ENCODE data around the gene CD80. TPM values are rescaled to one million over a fixed set of nuclear protein-coding genes. Genes with fewer than 3 reads are reported as not detected.
"Not testable (repeated sequence)": the region's sequence is repeated elsewhere in the genome, so short reads cannot be mapped to it uniquely, and the experiment has no call there.

Gene CD80
- total and polyA plus RNA-seq, 4 donors, result 0.20 TPM; not detected in 3

- 24% methylated on average over 3 of the region's 5 CpGs for WGBS (ENCODE audit: insufficient coverage)
Observed at GRCh38 chr3:119553823-119554415, 5.5 kb downstream of the CD80 start.

GRCh38 chr3:119552928-119553327, 6.5 kb downstream of the CD80 start:
- H3K36me3 ChIP-seq (ENCODE audit: control insufficient read depth, insufficient read depth, low read length); H3K4me3 ChIP-seq (ENCODE audit: low read depth, low read length); H3K27ac ChIP-seq (ENCODE audit: low read depth, low read length); H3K27me3 ChIP-seq (ENCODE audit: control insufficient read depth, insufficient read depth, low read length); H3K9me3 ChIP-seq (ENCODE audit: control insufficient read depth, insufficient read depth, low read length); H3K4me1 ChIP-seq (ENCODE audit: control insufficient read depth, insufficient read depth, low read length); DNase-seq (ENCODE audit: low read depth in 4 of 6, low spot score in 6 of 6): not testable (repeated sequence)
- 100% methylated on average over 1 of the region's 6 CpGs for WGBS (ENCODE audit: insufficient coverage)

More at GRCh38 chr3:119553823-119554415, 5.5 kb downstream of the CD80 start:
- H3K4me1 ChIP-seq (ENCODE audit: control insufficient read depth, insufficient read depth, low read length), result no peaks in the 10 kb centered on the region
- DNase-seq (ENCODE audit: low read depth in 4 of 6, low spot score in 6 of 6), result peak in 1 of 6 donors; percentile 50
- no peak overlapping the region for H3K4me3 ChIP-seq (ENCODE audit: low read depth, low read length)
- no peaks in the 10 kb centered on the region for H3K36me3 ChIP-seq (ENCODE audit: control insufficient read depth, insufficient read depth, low read length)
- H3K27ac ChIP-seq (ENCODE audit: low read depth, low read length), result no peak overlapping the region
- no peaks in the 10 kb centered on the region for H3K9me3 ChIP-seq (ENCODE audit: control insufficient read depth, insufficient read depth, low read length)
- no peaks in the 10 kb centered on the region for H3K27me3 ChIP-seq (ENCODE audit: control insufficient read depth, insufficient read depth, low read length)

- peak in 3 of 6 donors; percentile 15 to 62 (median 20) for DNase-seq (ENCODE audit: low read depth in 4 of 6, low spot score in 6 of 6)
- Histone ChIP-seq H3K4me1 (ENCODE audit: control insufficient read depth, insufficient read depth, low read length) (no peaks in the 10 kb centered on the region), H3K27ac (ENCODE audit: low read depth, low read length) (no peak overlapping the region), H3K36me3 (ENCODE audit: control insufficient read depth, insufficient read depth, low read length) (no peaks in the 10 kb centered on the region), H3K27me3 (ENCODE audit: control insufficient read depth, insufficient read depth, low read length) (no peaks in the 10 kb centered on the region), H3K9me3 (ENCODE audit: control insufficient read depth, insufficient read depth, low read length) (no peaks in the 10 kb centered on the region), H3K4me3 (ENCODE audit: low read depth, low read length) (no peak overlapping the region)
- WGBS (ENCODE audit: insufficient coverage), result 82% methylated on average over 4 of the region's 5 CpGs
Observed at GRCh38 chr3:119551598-119551997, 7.8 kb downstream of the CD80 start.

- H3K4me3 ChIP-seq (ENCODE audit: low read depth, low read length), result no peak overlapping the region
- no peak overlapping the region for H3K27ac ChIP-seq (ENCODE audit: low read depth, low read length)
- WGBS (ENCODE audit: insufficient coverage), result 96% methylated on average over 7 of the region's 9 CpGs
- no peaks in the 10 kb centered on the region for H3K4me1 ChIP-seq (ENCODE audit: control insufficient read depth, insufficient read depth, low read length)
- H3K36me3 ChIP-seq (ENCODE audit: control insufficient read depth, insufficient read depth, low read length), result no peaks in the 10 kb centered on the region
- no peaks in the 10 kb centered on the region for H3K27me3 ChIP-seq (ENCODE audit: control insufficient read depth, insufficient read depth, low read length)
- H3K9me3 ChIP-seq (ENCODE audit: control insufficient read depth, insufficient read depth, low read length), result no peaks in the 10 kb centered on the region
- DNase-seq (ENCODE audit: low read depth in 4 of 6, low spot score in 6 of 6), result no peak
Observed at GRCh38 chr3:119550192-119550910, 9.1 kb downstream of the CD80 start.

- DNase-seq (ENCODE audit: low read depth in 4 of 6, low spot score in 6 of 6), result no peak
- no peaks in the 10 kb centered on the region for H3K27me3 ChIP-seq (ENCODE audit: control insufficient read depth, insufficient read depth, low read length)
- no peaks in the 10 kb centered on the region for H3K36me3 ChIP-seq (ENCODE audit: control insufficient read depth, insufficient read depth, low read length)
- WGBS (ENCODE audit: insufficient coverage), result 91% methylated on average over 1 of the region's 3 CpGs
- H3K9me3 ChIP-seq (ENCODE audit: control insufficient read depth, insufficient read depth, low read length), result no peaks in the 10 kb centered on the region
- H3K27ac ChIP-seq (ENCODE audit: low read depth, low read length), result no peak overlapping the region
- no peak overlapping the region for H3K4me3 ChIP-seq (ENCODE audit: low read depth, low read length)
- no peaks in the 10 kb centered on the region for H3K4me1 ChIP-seq (ENCODE audit: control insufficient read depth, insufficient read depth, low read length)
Observed at GRCh38 chr3:119548341-119548740, 11.1 kb downstream of the CD80 start.

GRCh38 chr3:119547227-119547626, 12.2 kb downstream of the CD80 start:
- Histone ChIP-seq H3K4me1 (ENCODE audit: control insufficient read depth, insufficient read depth, low read length) (no peaks in the 10 kb centered on the region), H3K36me3 (ENCODE audit: control insufficient read depth, insufficient read depth, low read length) (no peaks in the 10 kb centered on the region), H3K9me3 (ENCODE audit: control insufficient read depth, insufficient read depth, low read length) (no peaks in the 10 kb centered on the region), H3K4me3 (ENCODE audit: low read depth, low read length) (no peak overlapping the region), H3K27me3 (ENCODE audit: control insufficient read depth, insufficient read depth, low read length) (no peaks in the 10 kb centered on the region), H3K27ac (ENCODE audit: low read depth, low read length) (no peak overlapping the region)
- no peak for DNase-seq (ENCODE audit: low read depth in 4 of 6, low spot score in 6 of 6)
- WGBS (ENCODE audit: insufficient coverage), result no CpG with 5 or more reads among the region's 1 CpG

- H3K27ac ChIP-seq (ENCODE audit: low read depth, low read length), result no peak overlapping the region
- WGBS (ENCODE audit: insufficient coverage), result 92% methylated on average over 2 of the region's 7 CpGs
- DNase-seq (ENCODE audit: low read depth in 4 of 6, low spot score in 6 of 6), result no peak
- H3K4me3 ChIP-seq (ENCODE audit: low read depth, low read length), result no peak overlapping the region
- H3K4me1 ChIP-seq (ENCODE audit: control insufficient read depth, insufficient read depth, low read length), result no peaks in the 10 kb centered on the region
- no peaks in the 10 kb centered on the region for H3K36me3 ChIP-seq (ENCODE audit: control insufficient read depth, insufficient read depth, low read length)
- H3K27me3 ChIP-seq (ENCODE audit: control insufficient read depth, insufficient read depth, low read length), result no peaks in the 10 kb centered on the region
- H3K9me3 ChIP-seq (ENCODE audit: control insufficient read depth, insufficient read depth, low read length), result no peaks in the 10 kb centered on the region
Observed at GRCh38 chr3:119543147-119543546, 16.3 kb downstream of the CD80 start.

- H3K9me3 ChIP-seq (ENCODE audit: control insufficient read depth, insufficient read depth, low read length), result no peaks in the 10 kb centered on the region
- no peaks in the 10 kb centered on the region for H3K4me1 ChIP-seq (ENCODE audit: control insufficient read depth, insufficient read depth, low read length)
- H3K27me3 ChIP-seq (ENCODE audit: control insufficient read depth, insufficient read depth, low read length), result no peaks in the 10 kb centered on the region
- no CpG with 5 or more reads among the region's 2 CpGs for WGBS (ENCODE audit: insufficient coverage)
- no peaks in the 10 kb centered on the region for H3K36me3 ChIP-seq (ENCODE audit: control insufficient read depth, insufficient read depth, low read length)
- H3K4me3 ChIP-seq (ENCODE audit: low read depth, low read length), result no peak overlapping the region
- DNase-seq (ENCODE audit: low read depth in 4 of 6, low spot score in 6 of 6), result no peak
- no peak overlapping the region for H3K27ac ChIP-seq (ENCODE audit: low read depth, low read length)
Observed at GRCh38 chr3:119542168-119542767, 17.1 kb downstream of the CD80 start.

- 75% methylated on average over 3 of the region's 3 CpGs for WGBS (ENCODE audit: insufficient coverage)
- Histone ChIP-seq H3K27ac (ENCODE audit: low read depth, low read length) (no peak overlapping the region), H3K4me3 (ENCODE audit: low read depth, low read length) (no peak overlapping the region), H3K9me3 (ENCODE audit: control insufficient read depth, insufficient read depth, low read length) (no peaks in the 10 kb centered on the region), H3K4me1 (ENCODE audit: control insufficient read depth, insufficient read depth, low read length) (no peaks in the 10 kb centered on the region), H3K36me3 (ENCODE audit: control insufficient read depth, insufficient read depth, low read length) (no peaks in the 10 kb centered on the region), H3K27me3 (ENCODE audit: control insufficient read depth, insufficient read depth, low read length) (no peaks in the 10 kb centered on the region)
- DNase-seq (ENCODE audit: low read depth in 4 of 6, low spot score in 6 of 6), result no peak
Observed at GRCh38 chr3:119541547-119541946, 17.9 kb downstream of the CD80 start.

GRCh38 chr3:119538772-119539171, 20.6 kb downstream of the CD80 start:
- Histone ChIP-seq H3K36me3 (ENCODE audit: control insufficient read depth, insufficient read depth, low read length) (no peaks in the 10 kb centered on the region), H3K4me3 (ENCODE audit: low read depth, low read length) (no peak overlapping the region), H3K27ac (ENCODE audit: low read depth, low read length) (no peak overlapping the region), H3K4me1 (ENCODE audit: control insufficient read depth, insufficient read depth, low read length) (no peaks in the 10 kb centered on the region), H3K27me3 (ENCODE audit: control insufficient read depth, insufficient read depth, low read length) (no peaks in the 10 kb centered on the region), H3K9me3 (ENCODE audit: control insufficient read depth, insufficient read depth, low read length) (no peaks in the 10 kb centered on the region)
- no CpG with 5 or more reads among the region's 1 CpG for WGBS (ENCODE audit: insufficient coverage)
- no peak for DNase-seq (ENCODE audit: low read depth in 4 of 6, low spot score in 6 of 6)

Measured in spinal cord (tissue), 10 donors.